HG02885 (cell line): ENCODE measurements around the gene KRTAP4-9.
"Not testable (repeated sequence)": the region's sequence is repeated elsewhere in the genome, so short reads cannot be mapped to it uniquely, and the experiment has no call there.

Experiments
- ATAC-seq: cut with Tn5 transposase; IDR thresholded peaks from one replicate; pipeline ENCODE4 v1.9.1; 2021; ENCODE audit warnings: mild to moderate bottlenecking; ENCODE audit not compliant: unreplicated experiment, poor library complexity

The KRTAP4-9 gene

GRCh38 chr17:41105347-41105746 lies at the start of gene KRTAP4-9:
TSS of gene KRTAP4-9 (plus strand) at chr17:41105389. CDS start at chr17:41105389, 0 bp downstream.
- ATAC-seq, result not testable (repeated sequence)

GRCh38 chr17:41057547-41057946 lies 47.6 kb upstream of the KRTAP4-9 start:
- ATAC-seq, result no peak

DNA sequence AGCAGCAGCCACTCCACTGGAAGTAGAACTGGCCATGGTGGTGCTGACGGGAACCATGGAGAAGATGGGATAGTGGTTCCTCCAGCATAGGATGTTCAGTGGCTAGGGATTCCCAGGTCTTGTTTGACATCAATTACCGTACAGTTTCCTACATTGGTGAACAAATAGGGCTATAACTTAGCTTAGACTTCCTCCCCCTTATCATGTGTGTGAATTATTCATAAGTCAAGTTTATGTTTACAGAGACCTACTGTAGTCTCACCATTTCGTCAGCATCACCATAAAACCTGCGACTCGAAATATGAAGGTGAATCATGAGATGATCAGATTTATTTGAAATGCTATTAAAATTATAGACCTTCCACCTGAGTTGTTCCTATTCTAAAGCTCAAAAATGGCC lies 46.4 kb upstream of the KRTAP4-9 start:
- no peak for ATAC-seq

GRCh38 chr17:41059276-41060051 lies 45.7 kb upstream of the KRTAP4-9 start:
- not testable (repeated sequence) for ATAC-seq

- ATAC-seq, result no peak
Measured at GRCh38 chr17:41060052-41060604, 45.1 kb upstream of the KRTAP4-9 start, which contains the start of gene KRTAP2-3. TSS of gene KRTAP2-3 (minus strand) at chr17:41060114. CDS start at chr17:41060050, 64 bp downstream.

DNA sequence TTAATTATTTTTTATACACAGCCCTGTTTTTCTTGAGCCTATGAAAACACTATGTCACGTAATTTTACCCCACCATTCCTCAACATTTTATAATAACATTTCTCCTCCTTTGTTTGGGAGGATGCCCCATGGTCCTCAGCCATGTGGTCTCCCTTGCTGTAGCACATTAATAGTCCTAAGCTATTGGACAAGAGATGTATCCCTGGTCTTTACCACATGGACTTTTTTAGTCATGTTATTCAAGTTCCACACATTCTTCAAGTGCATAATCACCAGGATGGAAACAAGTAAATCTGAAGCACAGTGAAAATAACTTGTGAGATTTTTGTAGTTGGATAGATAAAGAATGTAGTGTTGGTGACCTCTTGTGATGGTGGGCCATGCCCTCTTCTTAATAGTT lies 43.2 kb upstream of the KRTAP4-9 start:
- no peak for ATAC-seq

- no peak for ATAC-seq
Measured at GRCh38 chr17:41063449-41063848, 41.7 kb upstream of the KRTAP4-9 start.

GRCh38 chr17:41064301-41064700 lies 40.9 kb upstream of the KRTAP4-9 start:
- no peak for ATAC-seq

DNA sequence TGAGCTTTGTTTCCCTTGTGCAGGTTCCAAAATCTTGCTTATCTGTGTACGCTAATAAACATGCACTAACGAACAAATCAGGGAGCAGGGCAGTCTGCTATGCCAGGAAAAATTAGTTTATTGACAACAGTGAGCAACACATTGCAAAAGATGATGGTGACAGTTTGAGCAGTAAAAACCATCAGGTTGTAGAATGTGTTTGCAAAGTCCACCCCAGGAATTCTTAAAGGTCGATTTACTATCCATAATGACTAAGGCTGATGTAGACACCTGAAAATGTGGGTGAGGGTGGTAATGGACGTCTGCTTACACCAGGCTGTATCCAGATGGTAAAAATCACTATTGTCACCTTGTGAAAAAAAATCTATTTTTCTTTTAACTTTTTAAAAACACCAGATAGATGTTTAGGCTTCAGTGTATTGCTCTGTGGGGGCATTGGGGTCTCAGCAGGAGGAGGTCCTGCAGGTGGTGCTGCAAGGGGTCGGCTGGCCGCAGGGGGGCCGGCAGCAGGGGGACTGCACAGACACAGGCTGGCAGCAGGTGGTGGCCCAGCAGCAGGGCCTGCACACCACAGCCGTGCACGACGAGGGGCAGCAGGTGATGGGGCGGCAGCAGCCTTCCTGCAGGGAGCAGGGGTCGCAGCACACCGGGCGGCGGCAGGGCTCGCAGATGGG lies 40.0 kb upstream of the KRTAP4-9 start:
- not testable (repeated sequence) for ATAC-seq

DNA sequence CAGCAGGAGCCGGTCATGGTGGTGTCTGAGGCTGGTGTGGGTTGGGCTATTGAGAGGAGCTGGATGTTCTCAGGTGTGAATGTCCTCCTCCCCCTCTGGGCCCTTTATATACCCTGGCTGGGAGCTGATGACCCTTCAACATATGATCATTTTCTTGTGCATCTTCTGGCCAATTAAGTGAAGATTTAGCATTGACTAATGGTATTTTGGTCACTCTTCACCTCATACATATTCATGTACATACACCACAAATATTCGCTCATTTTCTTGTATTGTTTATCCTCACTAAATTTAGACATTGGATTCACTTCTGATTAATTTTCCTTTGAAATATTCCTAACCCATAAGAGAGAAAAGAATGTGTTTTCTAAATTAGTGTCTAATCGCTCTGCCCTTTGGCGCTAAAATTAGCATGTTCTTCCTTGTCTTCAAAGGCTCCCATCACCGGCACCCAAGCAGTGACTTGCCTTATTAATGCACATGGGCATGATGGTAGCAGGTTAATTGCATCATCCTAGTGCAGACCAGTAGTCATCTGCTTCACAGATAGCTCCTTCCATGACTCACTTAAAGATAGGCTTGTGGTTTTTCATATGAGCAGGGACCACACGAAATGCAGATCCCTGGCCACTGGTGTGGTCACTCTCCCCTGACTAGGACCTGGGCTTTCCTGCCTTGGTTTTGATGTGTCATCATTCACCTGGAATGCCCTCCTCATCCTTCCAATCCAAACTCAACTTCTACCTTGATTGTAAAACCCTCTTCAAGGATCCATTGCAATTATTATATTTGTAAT lies 39.2 kb upstream of the KRTAP4-9 start, which contains the start of gene KRTAP2-4:
TSS of gene KRTAP2-4 (minus strand) at position 51 of the 796 bp plus-strand sequence. CDS start at position 17, 34 bp downstream.
- no peak for ATAC-seq

GRCh38 chr17:41067281-41067680 lies 37.9 kb upstream of the KRTAP4-9 start:
- ATAC-seq, result no peak

DNA sequence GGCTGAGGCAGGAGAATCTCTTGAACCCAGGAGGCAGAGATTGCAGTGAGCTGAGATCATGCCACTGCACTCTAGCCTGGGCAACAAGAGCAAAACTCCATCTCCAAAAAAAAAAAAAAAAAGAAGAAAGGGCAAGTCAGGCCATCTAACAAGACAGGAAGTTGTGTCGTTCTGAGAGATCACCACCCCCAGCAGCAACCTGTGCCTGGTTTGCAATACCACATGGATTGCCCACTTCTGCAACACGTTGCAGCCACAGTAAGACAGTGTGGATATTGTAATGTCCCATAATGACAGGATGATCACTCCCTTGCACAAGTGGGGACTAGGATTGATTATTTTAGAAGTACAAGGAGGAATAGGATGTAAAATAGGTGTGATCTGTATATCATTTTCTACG lies 36.2 kb upstream of the KRTAP4-9 start:
- no peak for ATAC-seq

GRCh38 chr17:41071606-41072360 lies 33.4 kb upstream of the KRTAP4-9 start:
- no peak for ATAC-seq

DNA sequence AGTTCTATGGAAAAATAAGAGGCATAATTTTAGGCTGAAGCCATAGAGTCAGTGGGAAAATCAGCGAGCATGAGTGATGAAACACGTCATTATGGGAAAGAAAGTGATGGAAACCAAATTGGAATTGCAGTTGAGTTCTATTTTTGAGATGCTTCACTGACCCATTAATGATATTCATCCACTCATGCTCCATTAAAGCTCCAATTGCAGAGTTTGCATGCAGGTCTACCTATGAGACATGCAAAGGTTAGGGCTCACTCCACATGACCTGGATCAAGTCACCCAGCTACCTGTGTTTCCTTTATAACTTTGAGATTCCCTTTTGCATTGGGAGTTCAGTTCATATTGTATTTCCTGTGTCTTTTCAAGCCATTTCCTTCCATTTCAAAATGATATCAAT lies 31.5 kb upstream of the KRTAP4-9 start:
- ATAC-seq, result no peak

GRCh38 chr17:41076788-41077187 lies 28.4 kb upstream of the KRTAP4-9 start:
- no peak for ATAC-seq

- no peak for ATAC-seq
Measured at GRCh38 chr17:41082626-41083025, 22.6 kb upstream of the KRTAP4-9 start.

DNA sequence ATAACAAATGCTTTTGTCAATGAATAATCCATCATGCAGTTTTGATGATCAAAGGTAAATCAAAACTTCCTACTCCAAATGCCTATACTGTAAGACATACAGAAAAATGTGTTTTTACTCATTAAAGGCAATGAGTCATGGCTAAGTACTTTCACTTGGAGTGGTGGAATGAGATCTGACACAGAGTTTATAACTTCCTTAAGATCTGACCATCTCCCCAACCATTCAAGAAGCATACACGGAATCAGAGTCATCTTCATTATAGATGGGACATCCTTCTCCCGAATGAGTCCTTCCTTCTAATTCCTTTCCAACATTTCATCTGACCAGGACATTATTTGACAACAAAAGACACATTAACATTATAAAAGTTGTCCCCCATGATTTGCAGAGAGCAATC lies 21.8 kb upstream of the KRTAP4-9 start:
- ATAC-seq, result not testable (repeated sequence)

GRCh38 chr17:41084100-41084856 lies 20.9 kb upstream of the KRTAP4-9 start, which contains the start of gene KRTAP4-7:
TSS of gene KRTAP4-7 (plus strand) at chr17:41084150. CDS start at chr17:41084207, 57 bp downstream.
- ATAC-seq, result not testable (repeated sequence)
